Measurements from ENCODE around the gene SSR1.
"Not testable (repeated sequence)": the region's sequence is repeated elsewhere in the genome, so short reads cannot be mapped to it uniquely, and the experiment has no call there.

Gene SSR1

GRCh38 chr6:7269816-7270215, 43.2 kb downstream of the SSR1 start:
- TF ChIP-seq CTCF (IDR thresholded peaks at IDR 0.05; ENCODE audit: borderline replicate concordance, control extremely low read depth, extremely low read depth, insufficient read depth, missing control alignments): no peak
- in situ Hi-C loops (cut with MboI; ENCODE audit: low sequenced_read_pairs, unreplicated experiment): loop anchor here (10.0 kb wide), 1 partner anchor 345 kb away; no protein-coding TSS in a partner anchor

GRCh38 chr6:7268816-7269555, 44.0 kb downstream of the SSR1 start:
- no peak for DNase-seq (ENCODE audit: low spot score)
- in situ Hi-C loops (cut with MboI; ENCODE audit: low sequenced_read_pairs, unreplicated experiment): no loop called here
- no peak for TF ChIP-seq CTCF (IDR thresholded peaks at IDR 0.05; ENCODE audit: borderline replicate concordance, control extremely low read depth, extremely low read depth, insufficient read depth, missing control alignments)

More at GRCh38 chr6:7269816-7270215, 43.2 kb downstream of the SSR1 start:
- DNase-seq (ENCODE audit: low spot score): peak; percentile 6

- no peak for DNase-seq (ENCODE audit: low spot score)
- in situ Hi-C loops (cut with MboI; ENCODE audit: low sequenced_read_pairs, unreplicated experiment): no loop called here
- TF ChIP-seq CTCF (IDR thresholded peaks at IDR 0.05; ENCODE audit: borderline replicate concordance, control extremely low read depth, extremely low read depth, insufficient read depth, missing control alignments): no peak
These were observed 44.6 kb downstream of the SSR1 start for GRCh38 chr6:7268362-7268761.

GRCh38 chr6:7267466-7268091, 45.4 kb downstream of the SSR1 start:
- TF ChIP-seq CTCF (IDR thresholded peaks at IDR 0.05; ENCODE audit: borderline replicate concordance, control extremely low read depth, extremely low read depth, insufficient read depth, missing control alignments): no peak
- in situ Hi-C loops (cut with MboI; ENCODE audit: low sequenced_read_pairs, unreplicated experiment): no loop called here
- DNase-seq (ENCODE audit: low spot score): peak; percentile 28

- peak; percentile 15 for DNase-seq (ENCODE audit: low spot score)
- in situ Hi-C loops (cut with MboI; ENCODE audit: low sequenced_read_pairs, unreplicated experiment): no loop called here
- no peak for TF ChIP-seq CTCF (IDR thresholded peaks at IDR 0.05; ENCODE audit: borderline replicate concordance, control extremely low read depth, extremely low read depth, insufficient read depth, missing control alignments)
These were observed 45.9 kb downstream of the SSR1 start for GRCh38 chr6:7267071-7267465.

GRCh38 chr6:7265385-7265726, 47.6 kb downstream of the SSR1 start:
- DNase-seq (ENCODE audit: low spot score); in situ Hi-C loops (cut with MboI; ENCODE audit: low sequenced_read_pairs, unreplicated experiment): not testable (repeated sequence)

- TF ChIP-seq CTCF (IDR thresholded peaks at IDR 0.05; ENCODE audit: borderline replicate concordance, control extremely low read depth, extremely low read depth, insufficient read depth, missing control alignments): no peak
- DNase-seq (ENCODE audit: low spot score): no peak
- in situ Hi-C loops (cut with MboI; ENCODE audit: low sequenced_read_pairs, unreplicated experiment): no loop called here
These were observed 48.2 kb downstream of the SSR1 start for GRCh38 chr6:7264686-7265384.

Data from GM13976 (cell line).